Fibroblast of upper back skin (primary cell): ENCODE measurements around the gene BUB1.
A peak's percentile ranks its signal among the peaks of the same experiment; 100 is the strongest.
"Not testable (repeated sequence)": the region's sequence is repeated elsewhere in the genome, so short reads cannot be mapped to it uniquely, and the experiment has no call there.

Source experiments
- DNase-seq: peaks from one replicate; pipeline ENCODE4 v3.0.0-alpha.2; 2013

BUB1 gene

GRCh38 chr2:110677530-110678456, at the start of gene BUB1:
Gene BUB1 (minus strand): TSS chr2:110678063. CDS start chr2:110677995, 68 bp downstream.
- peak; percentile 97 for DNase-seq

DNA sequence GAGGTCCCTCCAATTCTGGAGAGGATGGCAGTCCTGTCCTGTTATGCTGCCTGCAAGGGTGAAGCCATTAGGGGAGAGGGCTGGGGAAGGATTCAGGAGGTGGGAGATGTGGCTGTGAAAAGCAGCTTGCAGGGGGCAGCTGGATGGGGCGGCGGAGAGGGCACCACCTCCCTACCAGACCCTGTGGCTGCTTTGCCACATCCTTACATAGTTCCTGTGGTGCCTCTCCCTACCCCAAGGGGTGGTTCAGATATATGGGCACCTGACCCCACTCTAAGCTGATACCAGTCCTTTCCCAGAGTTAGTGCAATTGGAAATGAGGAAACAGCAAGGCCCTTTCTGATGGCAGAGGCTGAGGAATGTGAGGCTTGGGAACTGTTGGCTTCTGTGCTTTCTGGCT, 48.4 kb upstream of the BUB1 start:
- DNase-seq, result no peak

- no peak for DNase-seq
Observed at GRCh38 chr2:110725859-110726258, 48.0 kb upstream of the BUB1 start.

GRCh38 chr2:110725370-110725769, 47.5 kb upstream of the BUB1 start:
- DNase-seq, result no peak

GRCh38 chr2:110724820-110725219, 47.0 kb upstream of the BUB1 start:
- DNase-seq, result no peak

DNA sequence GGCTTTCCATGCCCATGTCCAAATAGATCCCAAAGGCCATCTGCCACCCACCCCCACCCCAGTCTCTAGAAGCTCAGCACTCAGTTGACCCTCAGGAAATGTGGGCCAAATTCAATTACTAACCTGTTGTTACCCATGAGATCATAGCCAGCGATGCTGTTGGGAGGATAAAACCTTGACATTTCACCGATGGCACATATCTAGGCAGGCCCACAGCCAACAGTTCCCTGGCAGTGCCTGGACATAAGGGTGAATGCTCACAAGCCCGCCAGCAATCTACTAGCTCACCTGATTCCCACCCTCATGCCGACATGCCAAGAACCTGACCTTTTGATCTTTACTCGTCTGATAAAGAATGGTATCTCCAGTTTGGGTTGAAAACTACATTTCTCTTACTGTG, 42.7 kb upstream of the BUB1 start:
- no peak for DNase-seq

- DNase-seq, result no peak
Observed at GRCh38 chr2:110718990-110719389, 41.1 kb upstream of the BUB1 start.

- no peak for DNase-seq
Observed at GRCh38 chr2:110718382-110718781, 40.5 kb upstream of the BUB1 start.

DNA sequence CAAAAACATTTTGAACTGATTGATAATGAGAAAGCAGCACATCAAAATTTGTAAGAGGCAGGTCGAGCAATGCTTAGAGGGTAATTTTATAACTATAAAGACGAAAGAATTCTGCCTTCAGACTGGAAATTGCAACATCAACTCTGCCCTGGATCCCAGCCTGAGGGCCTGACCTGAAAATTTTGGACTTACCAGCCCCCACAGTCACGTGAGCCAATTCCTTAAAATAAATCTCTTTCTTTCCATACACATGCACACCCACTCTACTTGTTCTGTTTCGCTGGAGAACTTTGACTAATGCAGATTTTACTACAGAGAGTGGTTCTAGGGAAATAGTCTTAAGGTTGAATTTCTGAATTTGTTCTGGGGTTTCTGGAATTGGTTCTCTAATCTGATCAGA, 39.9 kb upstream of the BUB1 start:
- DNase-seq, result peak; percentile 26

DNA sequence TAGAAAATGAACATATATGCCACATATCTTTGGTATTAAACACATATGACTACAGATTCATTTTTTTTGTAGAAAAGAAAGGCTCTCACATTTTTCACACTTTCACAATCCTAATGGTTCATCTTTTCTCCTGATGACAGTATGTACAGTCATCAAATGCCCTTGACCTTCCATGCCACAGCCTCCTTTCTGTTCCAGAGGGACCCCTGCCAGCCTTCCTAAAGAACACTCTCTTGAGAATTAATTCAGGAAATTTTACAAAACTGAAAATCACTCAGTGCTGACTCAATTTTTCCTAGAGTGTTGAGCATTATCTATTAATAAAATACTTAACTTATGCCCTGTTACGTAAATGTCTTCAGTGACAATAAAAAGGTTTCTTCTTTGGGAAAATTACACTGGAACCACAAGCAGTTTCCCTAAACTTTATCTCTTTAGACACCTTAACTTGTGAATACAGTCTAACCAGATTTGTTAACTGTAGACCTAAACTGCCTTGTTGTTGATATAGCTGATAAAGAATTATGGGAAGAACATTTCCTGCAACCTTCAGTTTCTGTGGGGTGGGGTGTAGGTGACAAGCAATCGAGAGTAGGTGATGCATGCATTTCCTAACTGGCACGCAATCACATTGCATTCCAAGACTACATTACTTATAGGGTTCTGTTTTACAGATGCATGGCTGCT, 39.2 kb upstream of the BUB1 start:
- DNase-seq, result peak; percentile 60

GRCh38 chr2:110714452-110715224, 36.8 kb upstream of the BUB1 start:
- DNase-seq, result no peak

GRCh38 chr2:110713513-110714362, 35.9 kb upstream of the BUB1 start:
- DNase-seq, result no peak

DNA sequence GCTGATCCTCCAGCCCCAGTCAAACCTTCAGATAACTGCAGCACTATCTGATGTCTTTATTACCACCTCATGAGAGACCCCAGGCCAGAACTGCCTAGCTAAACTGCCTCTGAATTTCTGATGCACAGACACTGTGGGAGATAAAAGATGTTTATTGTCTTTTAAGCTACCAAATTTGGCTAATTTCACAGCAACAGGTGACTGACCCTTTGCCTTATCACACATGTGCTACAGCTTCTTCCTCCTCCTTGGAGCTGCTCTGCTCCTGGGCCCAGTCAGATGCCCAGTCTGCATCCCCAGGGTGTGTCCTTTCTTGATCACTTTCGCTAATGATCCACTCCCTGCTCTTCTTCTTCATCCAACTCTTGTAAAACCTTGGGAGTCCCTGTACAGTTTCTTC, 34.9 kb upstream of the BUB1 start:
- DNase-seq, result no peak

- DNase-seq, result no peak
Observed at GRCh38 chr2:110708455-110708854, 30.6 kb upstream of the BUB1 start.

GRCh38 chr2:110707386-110707965, 29.6 kb upstream of the BUB1 start:
- no peak for DNase-seq

DNA sequence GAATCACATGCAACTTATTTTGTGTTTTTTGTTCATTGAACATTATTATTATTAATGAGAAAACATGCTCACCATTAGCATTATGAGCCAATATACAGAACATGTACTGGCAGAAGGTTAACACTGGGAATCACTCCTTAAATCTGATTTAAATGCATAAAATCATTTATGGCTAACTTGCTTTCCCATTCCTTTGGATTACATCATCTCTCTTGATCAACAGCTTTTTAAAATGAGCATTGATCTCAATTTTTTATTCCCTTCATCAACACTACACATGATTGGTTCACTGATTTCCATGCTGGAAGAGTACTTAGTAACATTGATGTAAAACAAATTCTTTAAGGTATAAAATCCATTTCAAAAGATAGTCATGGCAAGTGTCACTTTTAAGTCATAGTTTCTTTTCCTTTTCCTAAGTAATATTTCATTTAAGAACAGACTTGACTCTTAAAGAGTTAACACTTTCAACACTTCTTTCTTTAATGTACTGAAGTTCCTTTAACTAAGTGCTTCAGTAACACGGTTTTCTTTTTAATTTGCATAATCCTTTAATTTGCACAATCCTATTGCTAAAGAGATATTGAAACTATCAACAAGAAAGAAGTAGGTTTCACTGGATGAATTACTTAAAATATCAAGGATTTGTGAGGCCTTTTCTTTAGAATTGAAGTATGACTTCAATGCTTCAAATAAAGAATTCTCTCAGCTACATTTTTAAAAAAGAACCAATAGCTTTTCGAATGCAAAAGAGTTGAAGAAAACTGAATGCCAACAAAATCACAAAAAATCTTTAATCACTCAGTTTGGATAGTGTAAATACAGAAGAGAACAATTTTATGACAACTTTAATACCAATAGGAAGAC, 24.9 kb upstream of the BUB1 start:
- no peak for DNase-seq

GRCh38 chr2:110698253-110698652, 20.4 kb upstream of the BUB1 start:
- not testable (repeated sequence) for DNase-seq

DNA sequence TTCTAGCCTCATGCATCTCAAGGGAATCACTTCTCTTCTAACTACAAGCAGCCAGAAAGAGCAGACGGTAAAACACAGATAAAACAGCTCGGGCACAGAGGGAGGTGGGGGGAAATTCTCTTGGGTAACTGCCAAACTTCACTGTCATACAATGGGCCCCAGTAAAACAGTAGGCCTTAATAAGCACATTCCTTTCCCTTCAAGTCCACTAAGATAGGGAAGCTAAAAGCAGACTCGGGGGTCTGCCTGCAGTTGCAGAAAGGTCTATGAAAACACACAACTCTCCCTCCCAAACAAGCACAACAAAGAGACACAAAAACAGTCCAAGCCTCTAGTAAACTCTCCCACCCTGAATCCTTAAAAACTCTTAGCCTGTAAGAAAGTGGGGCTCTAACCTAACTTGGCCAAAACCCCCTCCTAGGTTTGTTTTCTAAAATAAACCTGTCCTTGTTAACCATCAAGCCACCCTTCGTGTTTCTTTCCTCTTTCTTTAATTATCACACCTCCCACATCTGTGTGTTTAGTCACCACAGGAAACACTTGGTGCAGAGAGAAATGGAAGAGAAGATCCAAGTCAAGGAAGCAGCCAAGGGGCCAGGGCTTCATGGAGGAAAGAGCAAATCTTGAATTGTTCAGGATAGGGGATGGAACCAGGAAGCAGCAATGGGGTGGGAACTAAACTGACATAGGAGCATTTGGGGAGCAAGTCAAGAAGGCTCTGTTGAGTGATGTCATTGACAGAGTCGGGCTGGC, 17.5 kb upstream of the BUB1 start:
- DNase-seq, result not testable (repeated sequence)

GRCh38 chr2:110691612-110692258, 13.9 kb upstream of the BUB1 start:
- DNase-seq, result no peak
